ENCODE data around the gene INO80. TPM values are rescaled to one million over a fixed set of nuclear protein-coding genes. Genes with fewer than 3 reads are reported as not detected.
"Not testable (repeated sequence)": the region's sequence is repeated elsewhere in the genome, so short reads cannot be mapped to it uniquely, and the experiment has no call there.

Gene INO80
- total RNA-seq, 1 donor from 2014 or later, result 31.7 TPM

DNA sequence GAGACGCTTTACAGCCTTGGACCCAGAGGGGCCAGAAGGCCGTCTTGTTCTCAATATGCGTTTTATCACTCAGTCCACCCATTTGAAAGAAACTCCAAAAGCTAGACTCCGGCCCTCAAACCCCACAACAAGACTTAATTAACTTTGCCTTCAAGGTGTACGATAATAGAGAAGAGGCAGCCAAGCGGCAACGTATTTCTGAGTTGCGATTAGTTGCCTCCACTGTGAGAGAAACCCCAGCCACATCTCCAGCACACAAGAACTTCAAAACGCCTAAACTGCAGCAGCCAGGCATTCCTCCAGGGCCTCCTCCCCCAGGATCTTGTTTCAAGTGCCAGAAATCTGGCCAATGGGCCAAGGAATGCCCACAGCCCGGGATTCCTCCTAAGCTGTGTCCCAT lies 17.4 kb upstream of the INO80 start:
- DNase-seq (ENCODE audit: extremely low spot score in 2 of 2), result no peak
- intact Hi-C loops (cut with DNase I), result no loop called here
- Histone ChIP-seq H3K9me3 (no peaks in the 10 kb centered on the region), H3K4me3 (no peak overlapping the region), H3K27ac (no peak overlapping the region), H3K36me3 (no peaks in the 10 kb centered on the region), H3K4me1 (no peaks in the 10 kb centered on the region), H3K27me3 (no peaks in the 10 kb centered on the region)
- TF ChIP-seq POLR2A (IDR thresholded peaks at IDR 0.05), result no peak
- no peak for TF ChIP-seq CTCF (IDR thresholded peaks at IDR 0.05)
- no peak for TF ChIP-seq POLR2AphosphoS5 (IDR thresholded peaks at IDR 0.05; ENCODE audit: insufficient read depth in 1 of 2, low read depth in 1 of 2)

- H3K9me3 ChIP-seq; intact Hi-C loops (cut with DNase I); H3K4me3 ChIP-seq; H3K36me3 ChIP-seq; H3K27ac ChIP-seq; DNase-seq (ENCODE audit: extremely low spot score in 2 of 2); H3K27me3 ChIP-seq; H3K4me1 ChIP-seq: not testable (repeated sequence)
Measured at GRCh38 chr15:41132094-41132493, 16.0 kb upstream of the INO80 start.

DNA sequence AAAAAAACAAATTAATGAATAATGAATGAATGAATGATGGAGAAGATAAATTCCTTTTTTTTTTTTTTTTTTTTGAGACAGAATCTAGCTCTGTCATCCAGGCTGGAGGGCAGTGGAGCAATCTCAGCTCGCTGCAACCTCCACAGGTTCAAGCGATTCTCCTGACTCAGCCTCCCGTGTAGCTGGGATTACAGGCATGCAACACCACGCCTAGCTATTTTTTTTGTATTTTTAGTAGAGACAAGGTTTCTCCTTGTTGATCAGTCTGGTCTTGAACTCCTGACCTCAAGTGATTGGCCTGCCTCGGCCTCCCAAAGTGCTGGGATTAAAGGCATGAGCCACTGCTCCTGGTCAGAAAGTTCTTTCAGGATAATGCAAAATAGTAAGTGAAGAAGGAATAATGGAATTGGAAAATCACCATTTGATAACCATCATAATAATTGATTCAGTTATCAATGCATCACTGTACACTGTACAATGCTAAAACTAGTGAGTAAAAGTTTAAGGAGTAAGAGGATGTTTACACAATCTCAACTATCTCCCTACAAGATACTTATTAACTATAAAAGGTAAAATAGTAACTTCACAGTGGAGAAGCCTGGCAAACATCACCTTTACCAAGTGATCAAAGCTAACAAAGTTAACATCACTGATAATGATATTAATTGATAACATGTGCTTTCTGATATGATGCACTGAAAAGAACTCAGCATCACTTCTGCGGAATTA lies 12.3 kb upstream of the INO80 start:
- Histone ChIP-seq H3K36me3 (no peaks in the 10 kb centered on the region), H3K27me3 (no peaks in the 10 kb centered on the region), H3K9me3 (no peaks in the 10 kb centered on the region), H3K27ac (no peak overlapping the region), H3K4me3 (no peak overlapping the region), H3K4me1 (no peaks in the 10 kb centered on the region)
- intact Hi-C loops (cut with DNase I), result no loop called here
- no peak for DNase-seq (ENCODE audit: extremely low spot score in 2 of 2)
- TF ChIP-seq POLR2AphosphoS5 (IDR thresholded peaks at IDR 0.05; ENCODE audit: insufficient read depth in 1 of 2, low read depth in 1 of 2) (no peak), CTCF (IDR thresholded peaks at IDR 0.05) (no peak), POLR2A (IDR thresholded peaks at IDR 0.05) (no peak)

DNA sequence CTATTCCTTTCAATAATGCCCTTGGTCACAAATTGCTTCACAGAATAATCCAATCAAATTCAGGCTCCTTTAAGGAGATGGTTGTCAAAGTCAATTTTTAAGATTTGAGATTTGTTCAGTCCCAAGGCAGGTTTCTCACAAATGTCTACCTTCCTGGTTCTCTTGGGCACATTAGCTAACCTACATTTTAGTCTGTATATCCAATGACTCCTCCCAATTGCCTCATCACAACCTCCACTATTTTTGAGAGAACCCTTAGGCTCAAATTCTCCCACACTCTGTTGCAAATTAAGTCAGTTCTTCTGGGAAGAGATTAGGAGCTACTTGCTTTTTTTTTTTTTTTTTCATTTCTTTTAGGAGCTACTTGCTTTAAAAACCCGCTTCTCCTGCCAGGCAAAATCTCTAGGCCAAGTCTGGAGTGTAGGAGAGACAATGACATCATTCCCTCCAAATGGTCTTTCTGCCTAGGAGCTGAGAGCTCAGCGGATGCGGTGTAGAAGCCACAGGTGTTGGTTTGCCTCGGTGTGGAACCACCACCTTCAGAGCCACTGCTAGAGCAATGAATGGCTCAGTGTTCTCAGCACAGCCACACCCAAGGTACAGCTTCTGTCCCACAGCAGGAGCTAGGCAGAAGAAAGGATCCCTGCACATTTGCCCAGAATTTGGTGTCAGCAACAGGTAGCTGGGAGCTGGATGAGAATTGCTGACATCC lies 10.0 kb upstream of the INO80 start:
- H3K27me3 ChIP-seq, result no peaks in the 10 kb centered on the region

GRCh38 chr15:41125063-41125669 lies 9.1 kb upstream of the INO80 start:
- Histone ChIP-seq H3K4me3 (no peak overlapping the region), H3K4me1 (no peaks in the 10 kb centered on the region), H3K36me3 (no peaks in the 10 kb centered on the region), H3K27ac (no peak overlapping the region), H3K27me3 (no peaks in the 10 kb centered on the region), H3K9me3 (no peaks in the 10 kb centered on the region)
- no peak for DNase-seq (ENCODE audit: extremely low spot score in 2 of 2)
- no peak for TF ChIP-seq POLR2A (IDR thresholded peaks at IDR 0.05)
- no peak for TF ChIP-seq POLR2AphosphoS5 (IDR thresholded peaks at IDR 0.05; ENCODE audit: insufficient read depth in 1 of 2, low read depth in 1 of 2)
- no peak for TF ChIP-seq CTCF (IDR thresholded peaks at IDR 0.05)
- intact Hi-C loops (cut with DNase I), result no loop called here

More for the DNA sequence above, 10.0 kb upstream of the INO80 start:
- DNase-seq (ENCODE audit: extremely low spot score in 2 of 2), result no peak
- no peak overlapping the region for H3K4me3 ChIP-seq
- H3K9me3 ChIP-seq, result no peaks in the 10 kb centered on the region
- no peaks in the 10 kb centered on the region for H3K4me1 ChIP-seq
- H3K27ac ChIP-seq, result no peak overlapping the region
- TF ChIP-seq POLR2A (IDR thresholded peaks at IDR 0.05), result no peak
- no peak for TF ChIP-seq CTCF (IDR thresholded peaks at IDR 0.05)
- no peak for TF ChIP-seq POLR2AphosphoS5 (IDR thresholded peaks at IDR 0.05; ENCODE audit: insufficient read depth in 1 of 2, low read depth in 1 of 2)
- H3K36me3 ChIP-seq, result no peaks in the 10 kb centered on the region
- intact Hi-C loops (cut with DNase I), result no loop called here

Measured in vagina (tissue), 2 donors.